Left ventricle myocardium inferior (tissue), 1 donor: Measurements from ENCODE around the gene KCNN3. TPM values are rescaled to one million over a fixed set of nuclear protein-coding genes. Genes with fewer than 3 reads are reported as not detected.

Source experiments
- DNase-seq: peaks from one replicate; pipeline ENCODE4 v3.0.0-alpha.2; 2020
- H3K27ac ChIP-seq: fragments of 200-600 bp; replicated peaks from 2 replicates; pipeline ENCODE4 v1.8.0; 2021
- H3K27me3 ChIP-seq: fragments of 200-600 bp; 2 replicates; pipeline ENCODE4 v1.8.0; 2021; ENCODE audit warnings: low read depth
- H3K36me3 ChIP-seq: fragments of 200-600 bp; 2 replicates; pipeline ENCODE4 v1.8.0; 2021
- H3K4me1 ChIP-seq: fragments of 200-600 bp; 2 replicates; pipeline ENCODE4 v1.8.0; 2021
- H3K4me3 ChIP-seq: fragments of 200-600 bp; 2 replicates; pipeline ENCODE4 v1.8.0; 2021; ENCODE audit warnings: mild to moderate bottlenecking, moderate library complexity
- H3K9me3 ChIP-seq: fragments of 200-600 bp; replicated peaks from 2 replicates; pipeline ENCODE4 v1.8.0; 2021
- intact Hi-C: fragments of 100-400 bp; cut with micrococcal nuclease; formaldehyde crosslinking; loops from one replicate; pipeline ENCODE4 v1.11.0; 2022
- total RNA-seq: library from RNA; stranded (reverse); fragmentation: NEBNext Ultra II Directional; extraction: Animal tissue kit (Norgen Biotek cat#: 25700); gene quantifications from one replicate; pipeline ENCODE4 v1.2.1, GENCODE V29; 2021
- TF ChIP-seq, protein P1 (sequence below): fragments of 200-600 bp; IDR thresholded peaks from 2 replicates; pipeline ENCODE4 v1.8.0; 2021; ENCODE audit warnings: antibody characterized with exemption, mild to moderate bottlenecking, borderline replicate concordance
- donor health status: DM: no; HTN: yes; CAD: no; lungs with severe emphysema.

KCNN3 gene
- total RNA-seq, 1 donor from 2014 or later = 4.8 TPM

DNA sequence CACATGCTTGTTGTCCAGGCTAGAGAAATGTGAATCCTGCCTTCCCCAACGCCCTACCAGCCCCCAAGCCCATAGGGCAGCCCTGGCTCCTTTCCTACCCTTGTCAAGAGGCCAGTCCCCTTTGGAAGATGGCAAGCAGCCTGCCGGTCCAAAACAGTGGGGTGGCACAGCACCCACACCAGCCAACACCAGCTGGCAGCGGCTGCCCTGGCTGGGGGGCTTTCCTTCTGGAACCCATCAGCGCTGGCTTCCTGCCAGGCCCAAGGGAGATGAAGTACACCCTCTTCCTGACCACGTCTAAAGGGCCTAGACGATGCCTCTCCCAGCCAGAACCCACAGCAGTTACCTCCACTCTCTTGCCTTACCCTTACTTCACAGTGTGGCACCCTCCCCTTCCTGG lies 24.2 kb downstream of the KCNN3 start:
- intact Hi-C loops = no loop called here
- H3K27ac ChIP-seq = peak overlapping the region; percentile 60

DNA sequence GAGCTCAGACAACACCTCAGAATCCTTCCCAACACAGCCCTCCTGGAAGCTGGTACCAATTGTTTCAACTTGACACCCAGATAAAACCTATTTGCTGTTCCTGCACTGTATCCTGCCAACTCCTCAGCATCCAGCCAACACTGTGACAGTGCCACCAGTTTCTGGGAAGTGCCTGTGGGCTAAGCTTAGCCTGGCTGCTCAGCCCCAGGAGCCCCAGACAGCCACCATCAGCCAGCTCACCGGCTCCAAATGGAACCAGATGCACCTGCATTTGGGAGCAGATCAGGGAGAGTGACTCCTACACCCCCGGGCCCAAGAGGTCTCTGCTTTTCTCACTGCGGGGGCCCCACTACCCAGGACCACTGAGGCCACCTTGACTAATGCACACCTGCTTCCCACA lies 24.9 kb downstream of the KCNN3 start:
- H3K27ac ChIP-seq = peak overlapping the region; percentile 60
- no peaks in the 10 kb centered on the region for H3K36me3 ChIP-seq
- DNase-seq = peak; percentile 52
- H3K4me3 ChIP-seq = no peak overlapping the region
- no peaks in the 10 kb centered on the region for H3K9me3 ChIP-seq
- TF ChIP-seq, protein P1, sequence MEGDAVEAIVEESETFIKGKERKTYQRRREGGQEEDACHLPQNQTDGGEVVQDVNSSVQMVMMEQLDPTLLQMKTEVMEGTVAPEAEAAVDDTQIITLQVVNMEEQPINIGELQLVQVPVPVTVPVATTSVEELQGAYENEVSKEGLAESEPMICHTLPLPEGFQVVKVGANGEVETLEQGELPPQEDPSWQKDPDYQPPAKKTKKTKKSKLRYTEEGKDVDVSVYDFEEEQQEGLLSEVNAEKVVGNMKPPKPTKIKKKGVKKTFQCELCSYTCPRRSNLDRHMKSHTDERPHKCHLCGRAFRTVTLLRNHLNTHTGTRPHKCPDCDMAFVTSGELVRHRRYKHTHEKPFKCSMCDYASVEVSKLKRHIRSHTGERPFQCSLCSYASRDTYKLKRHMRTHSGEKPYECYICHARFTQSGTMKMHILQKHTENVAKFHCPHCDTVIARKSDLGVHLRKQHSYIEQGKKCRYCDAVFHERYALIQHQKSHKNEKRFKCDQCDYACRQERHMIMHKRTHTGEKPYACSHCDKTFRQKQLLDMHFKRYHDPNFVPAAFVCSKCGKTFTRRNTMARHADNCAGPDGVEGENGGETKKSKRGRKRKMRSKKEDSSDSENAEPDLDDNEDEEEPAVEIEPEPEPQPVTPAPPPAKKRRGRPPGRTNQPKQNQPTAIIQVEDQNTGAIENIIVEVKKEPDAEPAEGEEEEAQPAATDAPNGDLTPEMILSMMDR = no peak
- intact Hi-C loops = no loop called here
- H3K4me1 ChIP-seq = peaks cover 67% of the 10 kb centered on the region
- H3K27me3 ChIP-seq = no peaks in the 10 kb centered on the region

More for the DNA sequence above, 24.2 kb downstream of the KCNN3 start:
- TF ChIP-seq, protein P1 = no peak
- H3K27me3 ChIP-seq = no peaks in the 10 kb centered on the region
- H3K4me3 ChIP-seq = no peak overlapping the region
- H3K9me3 ChIP-seq = no peaks in the 10 kb centered on the region
- no peaks in the 10 kb centered on the region for H3K36me3 ChIP-seq
- no peak for DNase-seq
- H3K4me1 ChIP-seq = peaks cover 60% of the 10 kb centered on the region

DNA sequence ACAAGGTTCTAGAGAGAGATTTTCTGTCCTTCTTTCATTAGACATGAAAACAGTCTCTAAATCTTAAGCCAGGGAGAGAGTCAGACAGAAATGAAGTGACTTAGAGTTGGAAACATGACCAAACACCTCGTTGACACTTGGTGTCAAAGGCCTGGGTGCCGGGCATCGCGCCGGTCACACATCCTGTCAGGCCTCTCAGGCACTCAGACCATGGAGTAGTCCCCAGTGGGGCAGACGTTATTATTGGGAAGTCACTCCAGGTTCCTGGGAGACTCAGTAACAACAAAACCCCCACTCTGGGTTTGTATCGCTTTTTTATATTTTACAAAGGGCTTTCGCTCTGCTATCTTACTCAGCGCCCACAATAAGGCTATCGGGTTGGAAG lies 25.8 kb downstream of the KCNN3 start:
- H3K4me1 ChIP-seq = peaks cover 76% of the 10 kb centered on the region
- intact Hi-C loops = no loop called here
- peak overlapping the region; percentile 60 for H3K27ac ChIP-seq

DNA sequence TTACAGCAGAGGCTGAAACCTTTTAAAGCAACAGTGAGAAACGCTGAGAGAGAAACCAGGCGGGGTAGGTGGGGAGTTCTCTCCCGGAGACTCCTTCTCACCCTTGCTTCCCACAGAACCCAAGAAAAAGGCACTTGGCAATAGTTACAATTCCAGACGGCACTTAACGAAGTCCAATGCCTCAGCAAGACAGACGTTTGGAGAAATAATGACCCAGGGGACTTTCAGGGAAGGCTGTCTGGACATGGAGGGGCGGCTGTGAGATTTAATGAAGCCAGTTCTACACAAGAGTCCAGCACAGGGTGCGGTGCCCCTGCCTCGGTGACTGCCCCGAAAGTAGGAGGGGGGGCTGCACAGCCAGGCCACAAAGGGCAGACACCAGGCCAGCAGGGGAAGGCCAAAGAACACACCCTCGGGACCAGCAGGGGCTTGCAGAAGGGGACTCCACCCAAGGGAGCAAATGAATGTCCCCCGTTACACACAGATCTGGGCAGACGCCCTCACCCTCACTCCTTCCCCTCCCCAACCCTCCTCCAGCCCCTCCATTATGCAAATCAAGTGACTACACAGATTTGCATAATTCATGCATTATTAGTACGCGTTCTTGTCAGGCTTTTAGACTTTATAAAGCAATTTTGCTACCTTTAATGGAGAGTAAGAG lies 26.3 kb downstream of the KCNN3 start:
- intact Hi-C loops = no loop called here
- Histone ChIP-seq H3K27ac (no peak overlapping the region), H3K36me3 (no peaks in the 10 kb centered on the region), H3K4me3 (no peak overlapping the region), H3K27me3 (no peaks in the 10 kb centered on the region), H3K9me3 (no peaks in the 10 kb centered on the region), H3K4me1 (peaks cover 81% of the 10 kb centered on the region)
- TF ChIP-seq, protein P1 = no peak
- no peak for DNase-seq

More for the DNA sequence above, 25.8 kb downstream of the KCNN3 start:
- Histone ChIP-seq H3K4me3 (no peak overlapping the region), H3K9me3 (no peaks in the 10 kb centered on the region), H3K27me3 (no peaks in the 10 kb centered on the region), H3K36me3 (no peaks in the 10 kb centered on the region)
- DNase-seq = no peak
- TF ChIP-seq, protein P1 = no peak

DNA sequence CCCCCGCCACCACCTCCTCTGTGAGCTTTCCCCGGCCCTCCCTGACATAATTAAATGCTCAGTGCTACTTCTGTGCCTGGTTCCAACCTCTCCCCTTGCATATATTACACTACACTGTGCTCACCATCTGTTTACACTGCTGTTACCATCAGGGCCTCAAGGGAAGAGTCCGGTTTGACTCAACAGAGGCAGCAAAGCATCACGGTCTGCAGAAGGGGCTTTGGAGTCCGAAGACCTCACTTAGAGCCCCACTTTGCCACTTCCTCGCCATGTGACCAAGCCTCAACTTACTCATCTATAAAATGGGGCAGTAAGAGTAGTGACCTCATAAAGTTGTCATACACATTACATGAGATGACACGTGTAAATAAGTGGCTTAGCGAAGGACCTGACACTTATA lies 27.4 kb downstream of the KCNN3 start:
- H3K9me3 ChIP-seq = no peaks in the 10 kb centered on the region
- intact Hi-C loops = no loop called here
- H3K27ac ChIP-seq = no peak overlapping the region
- H3K4me3 ChIP-seq = no peak overlapping the region
- H3K27me3 ChIP-seq = no peaks in the 10 kb centered on the region
- TF ChIP-seq, protein P1 = no peak
- DNase-seq = no peak
- H3K36me3 ChIP-seq = no peaks in the 10 kb centered on the region
- peaks cover 81% of the 10 kb centered on the region for H3K4me1 ChIP-seq
